GM21528 (cell line): ENCODE results near the gene HNRNPUL2.

Source experiments
- ATAC-seq: cut with Tn5 transposase; IDR thresholded peaks from one replicate; pipeline ENCODE4 v1.9.1; 2021; ENCODE audit warnings: mild to moderate bottlenecking, moderate library complexity; ENCODE audit not compliant: unreplicated experiment, low FRiP score

Gene HNRNPUL2

GRCh38 chr11:62671608-62672389 is 55.5 kb downstream of the HNRNPUL2 start, which contains the start of the genes LBHD1 and UQCC3:
Gene LBHD1, minus strand, starts transcription at chr11:62672267. Its CDS starts 2,236 bp downstream, at chr11:62670031.
Gene UQCC3, plus strand, starts transcription at chr11:62671673. Its CDS starts 73 bp downstream, at chr11:62671746.
- peak; percentile 49 for ATAC-seq

- ATAC-seq, result no peak
These were observed 56.0 kb downstream of the HNRNPUL2 start for GRCh38 chr11:62671236-62671607.

GRCh38 chr11:62669420-62670161 is 57.7 kb downstream of the HNRNPUL2 start:
- ATAC-seq, result no peak

GRCh38 chr11:62667460-62667859 is 59.8 kb downstream of the HNRNPUL2 start:
- ATAC-seq, result no peak

- no peak for ATAC-seq
These were observed 60.9 kb downstream of the HNRNPUL2 start for GRCh38 chr11:62666259-62666926.

DNA sequence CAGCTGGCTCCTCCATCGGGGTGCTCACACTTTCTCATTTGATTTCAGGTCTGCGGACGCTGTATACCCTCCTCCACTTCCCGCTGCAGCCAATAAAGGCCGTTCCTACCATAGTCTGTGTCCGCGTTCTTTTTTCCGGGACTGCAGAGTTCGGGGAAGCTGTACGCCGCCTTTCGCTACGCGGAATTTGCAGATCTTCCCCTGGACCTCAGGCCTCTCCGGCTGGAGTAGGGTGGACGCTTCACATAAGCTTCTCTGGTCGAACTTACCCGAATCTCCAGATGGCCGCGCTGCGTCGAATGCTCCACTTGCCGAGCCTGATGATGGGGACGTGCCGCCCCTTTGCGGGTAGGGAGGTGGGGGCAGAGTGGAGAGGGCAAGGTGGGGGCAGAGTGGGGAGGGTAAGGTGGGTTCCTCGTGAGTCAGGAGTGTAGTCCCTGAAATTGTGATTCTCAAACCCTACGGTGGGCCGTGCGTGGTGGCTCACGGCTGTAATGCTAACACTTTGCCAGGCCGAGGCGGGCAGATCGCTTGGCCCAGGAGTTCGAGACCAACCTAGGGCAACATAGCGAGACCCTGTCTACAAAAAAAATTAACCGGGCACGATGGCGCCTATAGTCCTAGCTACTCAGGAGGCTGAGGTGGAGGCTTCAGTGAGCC is 61.5 kb downstream of the HNRNPUL2 start:
- ATAC-seq, result peak; percentile 23

GRCh38 chr11:62665075-62665598 is 62.1 kb downstream of the HNRNPUL2 start, which contains the start of the genes C11orf98 and CSKMT:
Gene C11orf98, minus strand, starts transcription at chr11:62665210. Its CDS starts 41 bp downstream, at chr11:62665169.
Gene CSKMT, plus strand, starts transcription at chr11:62665312. Its CDS starts 568 bp downstream, at chr11:62665880.
- peak; percentile 79 for ATAC-seq

GRCh38 chr11:62664405-62665074 is 62.7 kb downstream of the HNRNPUL2 start:
- ATAC-seq, result peak; percentile 27
